BLaER1 (cell line): ENCODE data around the gene OR8J3.

Experiments used
- H3K27ac ChIP-seq: shearing (Covaris generic); formaldehyde crosslinking; 2 replicates; pipeline ENCODE4 v1.8.1; 2022
- H3K27me3 ChIP-seq: shearing (Covaris generic); formaldehyde crosslinking; 2 replicates; pipeline ENCODE4 v1.8.1; 2022
- H3K36me3 ChIP-seq: shearing (Covaris generic); formaldehyde crosslinking; 2 replicates; pipeline ENCODE4 v1.8.1; 2022
- H3K4me1 ChIP-seq: shearing (Covaris generic); formaldehyde crosslinking; 2 replicates; pipeline ENCODE4 v1.8.1; 2022
- H3K4me2 ChIP-seq: shearing (Covaris generic); formaldehyde crosslinking; 2 replicates; pipeline ENCODE4 v1.8.1; 2022
- H3K4me3 ChIP-seq: shearing (Covaris generic); formaldehyde crosslinking; 2 replicates; pipeline ENCODE4 v1.8.1; 2022
- H3K9ac ChIP-seq: shearing (Covaris generic); formaldehyde crosslinking; 2 replicates; pipeline ENCODE4 v1.8.1; 2022
- H3K9me3 ChIP-seq: shearing (Covaris generic); formaldehyde crosslinking; 2 replicates; pipeline ENCODE4 v1.8.1; 2022
- H4K20me1 ChIP-seq: shearing (Covaris generic); formaldehyde crosslinking; 2 replicates; pipeline ENCODE4 v1.8.1; 2022
- Cebpa-rat ChIP-seq: shearing (Covaris generic); IDR thresholded peaks from 2 replicates; pipeline ENCODE4 v1.8.1; 2022

Gene OR8J3

GRCh38 chr11:56122073-56122472, 17.9 kb downstream of the OR8J3 start, which contains the start of gene OR8H3:
OR8H3 (plus strand) TSS chr11:56122373; CDS start chr11:56122373, 0 bp downstream.
- Histone ChIP-seq H3K4me1 (no peaks in the 10 kb centered on the region), H3K36me3 (no peaks in the 10 kb centered on the region), H3K9me3 (no peaks in the 10 kb centered on the region), H3K4me2 (no peak within 1 kb of the TSS), H3K9ac (no peak within 1 kb of the TSS), H3K27ac (no peak within 1 kb of the TSS), H3K4me3 (no peak within 1 kb of the TSS), H3K27me3 (no peaks in the 10 kb centered on the region), H4K20me1 (no peaks in the 10 kb centered on the region)
- no peak for TF ChIP-seq Cebpa-rat

GRCh38 chr11:56103210-56103737, 36.7 kb downstream of the OR8J3 start, which contains the start of gene OR8H2:
OR8H2 (plus strand) TSS chr11:56103687; CDS start chr11:56105043, 1,356 bp downstream.
- Histone ChIP-seq H3K36me3 (no peaks in the 10 kb centered on the region), H4K20me1 (no peaks in the 10 kb centered on the region), H3K4me2 (no peak within 1 kb of the TSS), H3K4me1 (no peaks in the 10 kb centered on the region), H3K9ac (no peak within 1 kb of the TSS), H3K27me3 (no peaks in the 10 kb centered on the region), H3K9me3 (no peaks in the 10 kb centered on the region), H3K27ac (no peak within 1 kb of the TSS), H3K4me3 (no peak within 1 kb of the TSS)
- TF ChIP-seq Cebpa-rat: no peak

GRCh38 chr11:56093008-56093407, 47.0 kb downstream of the OR8J3 start, which contains the start of gene OR8I2:
OR8I2 (plus strand) TSS chr11:56093308; CDS start chr11:56093308, 0 bp downstream.
- Histone ChIP-seq H3K4me2 (no peak within 1 kb of the TSS), H3K27ac (no peak within 1 kb of the TSS), H3K27me3 (no peaks in the 10 kb centered on the region), H3K9ac (no peak within 1 kb of the TSS), H4K20me1 (no peaks in the 10 kb centered on the region), H3K4me3 (no peak within 1 kb of the TSS), H3K9me3 (no peaks in the 10 kb centered on the region), H3K4me1 (no peaks in the 10 kb centered on the region), H3K36me3 (no peaks in the 10 kb centered on the region)
- TF ChIP-seq Cebpa-rat: no peak

- no peak overlapping the region for H3K4me2 ChIP-seq
- H3K4me3 ChIP-seq: no peak overlapping the region
- H3K4me1 ChIP-seq: no peaks in the 10 kb centered on the region
- no peaks in the 10 kb centered on the region for H4K20me1 ChIP-seq
- no peak overlapping the region for H3K9ac ChIP-seq
- no peaks in the 10 kb centered on the region for H3K9me3 ChIP-seq
- no peak for TF ChIP-seq Cebpa-rat
- no peaks in the 10 kb centered on the region for H3K27me3 ChIP-seq
- H3K27ac ChIP-seq: no peak overlapping the region
- no peaks in the 10 kb centered on the region for H3K36me3 ChIP-seq
Measured at GRCh38 chr11:56089697-56090096, 50.3 kb downstream of the OR8J3 start.
